Measurements from ENCODE around the gene CCDC186.

CCDC186 gene

DNA sequence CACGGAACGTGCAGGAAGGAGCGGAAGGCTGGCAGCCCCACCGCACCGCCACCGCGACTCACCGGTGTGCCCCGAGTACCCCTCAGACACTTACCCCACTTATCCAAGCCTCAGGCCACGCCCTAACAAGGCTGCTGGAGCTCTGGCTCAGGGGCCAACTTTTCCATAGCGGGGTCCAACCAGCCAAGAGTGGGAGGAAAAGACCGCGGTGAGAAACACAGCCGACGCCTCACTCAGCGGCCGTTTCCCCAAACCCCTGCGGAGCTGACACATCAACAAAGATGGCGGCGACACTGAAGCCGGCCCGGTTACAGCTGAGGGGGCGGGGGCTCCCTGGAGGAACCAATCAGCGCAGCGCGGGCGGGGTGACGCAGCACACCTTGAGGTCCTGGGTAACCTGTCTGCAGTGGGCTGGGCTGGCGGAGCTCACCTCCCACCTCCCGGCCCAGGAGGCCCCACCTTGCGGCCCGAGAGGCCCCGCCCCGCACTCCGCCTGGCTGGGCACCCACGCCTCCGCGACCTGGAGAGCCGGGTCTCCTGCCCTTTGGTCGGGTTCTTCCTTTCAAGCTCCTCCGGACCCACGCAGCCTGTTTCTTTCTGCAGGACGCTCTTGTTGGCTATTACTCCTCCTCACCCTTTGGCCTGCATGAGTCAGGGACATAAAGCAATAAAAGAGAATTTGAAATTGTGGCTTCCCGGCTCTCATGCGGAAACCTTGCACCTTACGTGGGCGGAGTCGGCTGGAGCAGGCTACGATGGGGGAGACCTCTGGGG lies at the start of gene CCDC186:
Gene CCDC186, minus strand, starts transcription at position 283 of the 774 bp plus-strand sequence. CDS start 10,935 bp downstream, outside the sequence.
- DNase-seq (ENCODE audit: extremely low read depth in 1 of 2, low read depth in 1 of 2): peak; percentile 91 to 98

DNA sequence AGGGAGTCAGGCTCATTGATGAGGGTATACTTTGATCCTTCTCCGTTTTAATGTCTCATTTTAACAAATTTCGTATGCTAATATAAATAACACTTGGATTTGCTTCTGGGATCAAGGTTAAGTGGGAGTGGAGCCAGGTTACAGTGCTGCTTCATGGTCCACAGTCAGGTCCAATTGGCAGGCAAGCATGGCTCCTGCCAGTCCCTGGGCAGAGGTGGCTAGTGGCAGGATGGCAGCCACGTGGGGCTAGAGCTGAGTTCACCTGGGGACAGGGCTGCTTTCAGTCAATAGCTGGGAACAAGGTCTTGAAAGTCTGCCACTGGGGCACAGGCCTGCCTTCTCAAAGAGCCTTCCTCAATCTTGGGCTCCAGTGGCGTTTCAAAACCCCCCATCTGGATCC lies 49.1 kb upstream of the CCDC186 start:
- no peak for DNase-seq (ENCODE audit: extremely low read depth in 1 of 2, low read depth in 1 of 2)

DNA sequence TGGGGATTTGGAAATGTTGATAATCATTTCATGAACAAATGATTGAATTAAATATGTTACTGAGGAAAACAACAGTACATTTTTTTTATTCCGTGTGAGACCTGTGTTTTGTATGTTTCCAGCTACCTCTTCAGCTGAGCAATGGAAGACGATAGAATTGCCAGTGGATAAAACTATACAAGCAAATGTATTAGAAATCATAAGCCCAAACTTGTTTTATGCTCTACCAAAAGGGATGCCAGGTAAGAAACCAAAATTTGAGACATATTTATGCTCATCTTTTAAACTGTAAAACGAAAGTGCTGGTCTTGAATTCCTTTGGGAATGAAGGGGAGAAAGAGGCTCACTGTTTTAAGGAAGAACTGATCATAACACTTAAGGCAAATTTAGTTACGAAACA lies 47.2 kb upstream of the CCDC186 start:
- no peak for DNase-seq (ENCODE audit: extremely low read depth in 1 of 2, low read depth in 1 of 2)

DNA sequence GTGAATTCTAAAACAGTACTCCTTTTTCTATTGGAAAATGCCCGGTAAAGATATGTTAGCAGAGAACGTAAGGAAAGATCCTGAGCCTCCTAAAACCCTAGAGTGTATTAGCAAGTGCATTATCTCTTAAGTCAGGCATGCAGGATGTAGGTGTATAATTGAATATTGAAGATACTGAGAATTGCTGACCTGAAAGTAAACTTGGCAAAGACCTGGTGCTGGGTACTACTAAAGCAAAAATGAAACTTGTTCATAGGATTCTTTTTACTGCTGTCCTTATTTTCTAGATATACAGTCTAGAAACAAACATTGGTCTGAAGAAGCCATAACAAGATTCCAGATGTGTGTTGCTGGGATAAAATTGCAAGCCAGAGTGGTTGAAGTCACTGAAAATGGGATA lies 46.3 kb upstream of the CCDC186 start:
- DNase-seq (ENCODE audit: extremely low read depth in 1 of 2, low read depth in 1 of 2): no peak

- DNase-seq (ENCODE audit: extremely low read depth in 1 of 2, low read depth in 1 of 2): no peak
These were observed 41.0 kb upstream of the CCDC186 start for GRCh38 chr10:114215033-114215432.

- no peak for DNase-seq (ENCODE audit: extremely low read depth in 1 of 2, low read depth in 1 of 2)
These were observed 38.1 kb upstream of the CCDC186 start for GRCh38 chr10:114212153-114212552.

DNA sequence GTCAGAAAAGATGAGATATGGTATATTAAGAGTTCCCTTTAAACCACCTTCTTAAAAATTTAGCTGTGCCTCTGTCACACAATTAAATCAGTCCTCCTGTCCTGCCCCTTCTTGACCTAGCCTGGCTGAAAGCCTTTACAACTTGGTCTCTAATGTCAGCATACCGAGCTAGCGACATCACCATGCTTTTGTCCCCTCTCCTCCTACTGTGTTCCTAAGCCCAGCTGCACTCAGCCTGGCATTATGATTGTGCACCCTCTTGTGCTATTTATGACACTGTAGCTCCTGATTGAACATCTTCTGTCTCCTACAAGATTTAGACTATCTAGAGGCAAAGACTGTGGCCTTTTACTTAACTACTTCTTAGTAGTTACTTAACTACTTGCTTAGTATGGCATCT lies 34.3 kb upstream of the CCDC186 start:
- DNase-seq (ENCODE audit: extremely low read depth in 1 of 2, low read depth in 1 of 2): no peak

GRCh38 chr10:114207349-114207748 lies 33.3 kb upstream of the CCDC186 start:
- DNase-seq (ENCODE audit: extremely low read depth in 1 of 2, low read depth in 1 of 2): no peak

DNA sequence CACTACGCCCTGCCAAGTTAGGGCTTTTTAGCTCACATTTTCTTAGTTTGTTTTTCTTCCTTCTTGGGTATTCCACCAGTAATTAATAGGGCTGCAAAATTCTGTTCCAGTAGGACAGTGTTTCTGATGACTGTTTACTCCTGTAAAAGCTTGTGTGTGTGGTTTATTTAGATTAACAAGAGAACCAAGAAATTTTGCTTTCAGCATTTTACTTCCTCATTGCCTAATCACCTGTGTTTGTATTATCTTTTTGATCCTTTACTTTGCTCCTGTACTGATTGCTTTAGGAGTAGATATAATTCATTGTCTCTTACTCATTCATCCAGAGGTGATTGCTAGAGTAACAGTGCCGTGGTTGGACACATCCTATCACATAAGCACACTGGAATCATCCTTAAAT lies 32.9 kb upstream of the CCDC186 start:
- no peak for DNase-seq (ENCODE audit: extremely low read depth in 1 of 2, low read depth in 1 of 2)

- no peak for DNase-seq (ENCODE audit: extremely low read depth in 1 of 2, low read depth in 1 of 2)
These were observed 28.8 kb upstream of the CCDC186 start for GRCh38 chr10:114202812-114203211.

GRCh38 chr10:114199239-114199638 lies 25.2 kb upstream of the CCDC186 start:
- no peak for DNase-seq (ENCODE audit: extremely low read depth in 1 of 2, low read depth in 1 of 2)

- DNase-seq (ENCODE audit: extremely low read depth in 1 of 2, low read depth in 1 of 2): no peak
These were observed 21.1 kb upstream of the CCDC186 start for GRCh38 chr10:114195079-114195478.

DNA sequence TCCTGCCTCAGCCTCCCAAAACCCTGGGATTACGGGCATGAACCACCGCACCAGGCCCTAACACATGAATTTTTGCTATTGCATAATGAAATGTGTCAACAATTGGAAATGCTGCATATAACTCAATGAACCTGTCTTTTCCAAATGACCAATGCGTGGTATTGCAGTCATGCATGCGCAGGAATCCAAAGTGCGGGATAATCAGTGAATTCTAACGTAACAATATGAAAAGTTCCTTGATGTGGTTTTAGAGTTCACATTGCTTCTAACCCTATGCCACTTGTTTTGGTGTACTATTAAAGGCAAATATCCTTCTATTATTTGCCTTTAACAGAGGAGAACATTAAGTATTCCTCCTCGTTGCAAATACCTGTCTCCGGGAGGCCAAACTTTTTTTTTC lies 15.7 kb upstream of the CCDC186 start:
- no peak for DNase-seq (ENCODE audit: extremely low read depth in 1 of 2, low read depth in 1 of 2)

DNA sequence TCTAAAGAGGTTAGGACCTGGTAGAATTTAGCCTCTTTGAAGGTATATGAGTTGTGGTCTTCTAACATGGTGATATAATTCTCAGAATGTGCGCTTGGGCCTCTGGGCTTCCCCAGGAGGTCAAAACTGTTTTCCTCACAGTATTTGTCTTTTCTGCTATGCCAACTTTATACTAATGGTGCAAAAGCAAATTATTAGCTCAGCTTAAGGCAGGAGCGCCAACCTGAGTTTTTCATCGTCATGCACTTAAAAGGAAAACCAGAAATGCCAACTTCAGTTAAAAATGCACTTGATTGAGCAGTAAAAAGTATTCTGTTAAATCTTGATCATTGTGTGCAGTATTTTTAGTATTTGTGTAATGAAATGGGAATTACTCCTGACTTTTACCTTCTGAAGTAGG lies 14.9 kb upstream of the CCDC186 start:
- no peak for DNase-seq (ENCODE audit: extremely low read depth in 1 of 2, low read depth in 1 of 2)

DNA sequence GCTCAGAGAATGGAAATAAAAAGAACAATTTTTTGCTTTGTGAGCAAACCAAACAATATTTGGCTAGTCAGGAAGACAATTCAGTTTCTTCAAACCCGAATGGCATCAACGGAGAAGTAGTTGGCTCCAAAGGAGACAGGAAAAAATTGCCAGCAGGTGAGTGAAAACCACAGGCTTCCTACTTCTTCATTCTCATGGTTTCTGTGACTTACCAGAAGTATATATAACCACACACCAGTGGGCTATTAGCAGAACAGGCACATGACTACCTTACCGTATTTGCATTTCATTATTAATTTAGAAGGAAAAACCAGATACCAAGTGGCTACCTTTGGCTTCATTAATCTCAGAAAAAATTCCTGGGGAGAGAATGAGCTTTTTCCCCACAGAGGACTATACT lies 14.0 kb upstream of the CCDC186 start:
- DNase-seq (ENCODE audit: extremely low read depth in 1 of 2, low read depth in 1 of 2): no peak

DNA sequence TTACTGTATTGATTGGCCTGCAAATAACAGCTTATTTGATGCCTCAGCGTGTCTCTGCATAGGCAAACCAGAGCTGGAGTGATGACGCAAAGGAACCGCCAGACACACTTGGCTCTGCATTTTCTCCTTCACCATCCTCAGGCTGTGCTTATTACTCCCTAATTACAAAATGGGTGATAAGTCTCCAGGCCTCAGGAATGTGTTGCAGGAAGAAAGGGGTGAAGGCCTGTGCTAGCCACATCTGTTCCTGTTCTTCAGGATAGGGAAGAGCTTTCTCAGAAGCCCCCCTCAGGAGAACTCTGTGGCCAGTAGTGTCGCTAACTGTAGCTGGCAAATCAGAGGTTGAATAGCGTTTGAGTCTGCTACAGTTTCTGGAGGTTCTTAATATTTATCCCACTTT lies 10.3 kb upstream of the CCDC186 start:
- DNase-seq (ENCODE audit: extremely low read depth in 1 of 2, low read depth in 1 of 2): no peak

DNA sequence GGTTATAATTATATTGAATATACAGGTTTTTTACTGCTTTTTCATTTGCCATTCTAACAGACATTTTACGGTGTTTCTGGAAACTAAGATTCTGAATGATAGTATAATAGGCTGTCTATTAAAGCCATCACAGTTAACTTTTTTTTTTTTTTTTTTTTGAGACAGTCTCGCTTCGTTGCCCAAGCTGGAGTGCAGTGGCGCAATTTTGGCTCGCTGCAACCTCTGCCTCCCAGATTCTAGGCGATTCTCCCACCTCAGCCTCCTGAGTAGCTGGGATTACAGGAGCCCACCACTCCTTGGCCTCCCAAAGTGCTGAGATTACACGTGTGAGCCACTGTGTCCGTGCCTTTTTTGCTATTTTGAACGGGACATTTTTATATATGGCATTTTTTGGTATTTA lies 9.6 kb upstream of the CCDC186 start:
- no peak for DNase-seq (ENCODE audit: extremely low read depth in 1 of 2, low read depth in 1 of 2)

- DNase-seq (ENCODE audit: extremely low read depth in 1 of 2, low read depth in 1 of 2): no peak
These were observed 8.0 kb upstream of the CCDC186 start for GRCh38 chr10:114181971-114182370.

DNA sequence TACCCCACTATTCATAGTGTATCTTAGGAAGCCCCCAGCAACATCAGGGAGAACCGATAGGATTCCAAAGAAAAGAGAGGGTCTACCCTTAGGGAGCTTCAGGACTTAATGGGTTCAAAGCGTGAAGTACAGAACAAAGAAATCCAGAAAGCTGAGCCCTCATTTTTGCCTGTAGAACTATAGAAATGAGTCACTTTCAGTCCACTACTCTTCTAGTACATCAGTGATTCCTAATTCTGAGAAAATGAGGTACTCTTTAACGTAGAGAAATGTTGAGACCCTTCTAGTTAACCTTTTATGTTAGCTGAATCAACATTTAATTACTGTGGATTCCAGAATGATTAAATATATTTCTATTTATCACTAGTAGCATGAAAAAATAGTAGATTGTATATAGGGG lies 6.9 kb upstream of the CCDC186 start:
- no peak for DNase-seq (ENCODE audit: extremely low read depth in 1 of 2, low read depth in 1 of 2)

- no peak for DNase-seq (ENCODE audit: extremely low read depth in 1 of 2, low read depth in 1 of 2)
These were observed 5.7 kb upstream of the CCDC186 start for GRCh38 chr10:114179747-114180146.

DNA sequence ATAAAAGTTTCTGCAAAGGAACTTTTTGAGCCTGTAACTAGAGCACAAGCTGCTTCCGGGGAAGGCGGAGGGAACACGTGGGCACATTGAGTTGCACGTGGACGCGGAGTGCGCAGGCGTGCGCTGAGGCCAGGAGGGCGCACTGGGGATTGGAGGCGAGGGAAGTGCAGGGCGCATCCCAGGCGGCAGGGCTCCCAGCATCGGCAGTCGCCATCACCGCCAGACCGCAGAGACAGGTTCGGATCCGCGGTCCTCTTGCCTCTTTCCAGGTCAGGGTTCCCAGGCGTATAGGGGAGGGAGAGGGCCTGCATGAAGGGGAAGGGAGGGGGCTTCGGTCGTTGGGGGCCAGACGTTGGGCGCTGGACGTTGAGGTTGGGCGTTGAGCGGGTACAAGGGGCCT lies 5.1 kb upstream of the CCDC186 start, which contains the start of gene TDRD1:
Gene TDRD1, plus strand, starts transcription at position 206 of the 400 bp plus-strand sequence. CDS start 8,479 bp downstream, outside the sequence.
- DNase-seq (ENCODE audit: extremely low read depth in 1 of 2, low read depth in 1 of 2): no peak

DNA sequence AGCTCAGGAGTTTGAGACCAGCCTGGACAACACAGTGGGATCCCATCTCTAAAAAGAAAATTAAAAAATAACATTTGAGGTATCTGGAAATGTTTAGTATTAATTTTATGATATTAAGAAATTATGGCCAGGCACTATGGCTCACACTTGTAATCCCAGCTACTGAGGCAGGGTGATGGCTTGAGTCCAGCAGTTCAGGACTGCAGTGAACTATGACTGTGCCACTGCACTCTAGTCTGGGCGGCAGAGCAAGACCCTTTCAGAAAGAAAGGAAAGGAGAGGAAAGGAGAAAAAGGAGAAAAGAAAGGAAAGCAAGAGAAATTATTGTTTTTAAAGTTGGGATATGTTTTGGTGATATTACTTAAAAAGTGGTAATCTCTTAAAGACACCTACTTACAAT lies 2.5 kb upstream of the CCDC186 start:
- no peak for DNase-seq (ENCODE audit: extremely low read depth in 1 of 2, low read depth in 1 of 2)

DNA sequence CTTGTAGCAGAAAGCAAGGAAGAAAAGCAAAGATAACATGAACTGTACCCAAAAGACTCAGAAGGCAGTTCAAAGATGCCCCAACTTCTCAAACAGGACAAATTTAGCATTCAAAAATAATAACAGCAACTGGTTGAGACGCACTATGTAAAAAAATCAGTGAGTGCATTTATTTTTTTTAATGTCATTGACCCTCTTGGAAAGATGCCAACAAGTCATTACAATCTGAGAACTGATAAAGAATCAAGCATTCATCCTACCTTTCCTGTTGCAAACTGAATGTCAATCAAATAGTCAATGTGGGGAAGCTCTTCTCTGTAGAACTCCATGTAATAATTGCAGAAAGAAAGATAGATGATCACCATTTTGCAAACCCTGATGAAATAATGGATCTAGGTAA lies 1.7 kb upstream of the CCDC186 start:
- DNase-seq (ENCODE audit: extremely low read depth in 1 of 2, low read depth in 1 of 2): no peak
